ENCODE measurements around the gene MACROD2.

MACROD2 gene

GRCh38 chr20:15674253-15675060 is 1679.1 kb downstream of the MACROD2 start:
- DNase-seq (ENCODE audit: low read depth) = no peak

DNA sequence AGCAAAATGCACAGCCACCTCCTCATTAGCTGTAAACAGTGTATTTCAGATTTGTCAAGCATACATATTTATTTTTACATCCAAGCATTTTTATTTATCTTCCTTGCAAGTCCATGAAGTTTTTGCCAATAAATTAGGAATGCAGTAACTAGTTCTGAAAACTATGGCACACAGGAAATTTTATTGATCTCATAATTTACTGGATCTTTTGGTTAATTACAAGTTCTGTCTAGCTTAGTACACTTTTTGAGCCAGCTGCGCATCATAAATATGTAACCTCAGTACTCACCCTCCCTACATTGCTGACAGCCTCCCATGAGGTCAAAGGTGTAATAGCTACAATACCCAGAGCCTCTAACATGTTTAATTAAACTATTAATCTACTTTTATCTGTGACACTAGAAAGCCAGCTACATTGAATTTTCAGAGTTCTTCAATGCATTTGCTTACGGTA is 1679.8 kb downstream of the MACROD2 start:
- no peak for DNase-seq (ENCODE audit: low read depth)

GRCh38 chr20:15675813-15676484 is 1680.6 kb downstream of the MACROD2 start:
- DNase-seq (ENCODE audit: low read depth) = no peak

DNA sequence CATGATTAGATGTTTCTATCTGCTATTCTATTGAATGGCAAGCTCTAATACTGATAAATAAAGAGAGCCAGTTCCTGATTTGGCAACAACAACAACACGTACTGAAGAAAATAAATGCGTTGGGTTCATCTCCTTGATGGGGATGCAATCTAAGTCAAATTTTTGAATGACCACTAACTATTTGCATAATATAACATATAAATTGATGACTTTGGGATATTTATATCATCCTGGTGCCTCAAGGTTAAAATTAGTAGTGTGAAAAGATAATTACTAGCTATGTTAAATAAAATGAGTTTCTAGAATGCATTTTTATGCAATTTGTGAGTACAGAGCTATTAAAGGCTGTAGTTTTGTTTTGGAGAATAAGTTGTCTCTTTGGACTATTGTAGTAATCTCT is 1681.5 kb downstream of the MACROD2 start:
- DNase-seq (ENCODE audit: low read depth) = no peak

GRCh38 chr20:15682690-15683089 is 1687.4 kb downstream of the MACROD2 start:
- peak; percentile 20 for DNase-seq (ENCODE audit: low read depth)

DNA sequence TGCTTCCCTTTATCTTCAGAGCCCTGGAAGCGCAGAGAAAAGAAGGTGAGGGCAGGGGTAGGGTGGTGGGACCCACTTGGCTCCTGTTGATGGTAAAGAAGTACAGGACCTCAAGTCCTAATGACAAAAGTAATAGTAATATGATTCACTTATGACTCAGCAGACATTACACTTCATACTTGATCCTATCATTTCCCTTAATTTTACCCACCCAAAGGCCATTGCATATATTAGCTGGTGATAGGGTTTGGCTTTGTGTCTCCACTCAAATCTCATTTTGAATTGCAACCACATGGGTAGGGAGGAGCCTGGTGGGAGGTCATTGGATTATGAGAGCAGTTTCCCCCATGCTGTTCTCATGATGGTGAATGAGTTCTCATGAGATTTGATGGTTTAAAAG is 1697.3 kb downstream of the MACROD2 start:
- no peak for DNase-seq (ENCODE audit: low read depth)

GRCh38 chr20:15699431-15700146 is 1704.3 kb downstream of the MACROD2 start:
- no peak for DNase-seq (ENCODE audit: low read depth)

GRCh38 chr20:15700147-15700765 is 1704.9 kb downstream of the MACROD2 start:
- no peak for DNase-seq (ENCODE audit: low read depth)

- DNase-seq (ENCODE audit: low read depth) = no peak
These were observed 1706.8 kb downstream of the MACROD2 start for GRCh38 chr20:15702161-15702560.

GRCh38 chr20:15703171-15703911 is 1708.0 kb downstream of the MACROD2 start:
- DNase-seq (ENCODE audit: low read depth) = peak; percentile 60

- DNase-seq (ENCODE audit: low read depth) = no peak
These were observed 1710.7 kb downstream of the MACROD2 start for GRCh38 chr20:15705975-15706374.

GRCh38 chr20:15706719-15707118 is 1711.4 kb downstream of the MACROD2 start:
- DNase-seq (ENCODE audit: low read depth) = no peak

DNA sequence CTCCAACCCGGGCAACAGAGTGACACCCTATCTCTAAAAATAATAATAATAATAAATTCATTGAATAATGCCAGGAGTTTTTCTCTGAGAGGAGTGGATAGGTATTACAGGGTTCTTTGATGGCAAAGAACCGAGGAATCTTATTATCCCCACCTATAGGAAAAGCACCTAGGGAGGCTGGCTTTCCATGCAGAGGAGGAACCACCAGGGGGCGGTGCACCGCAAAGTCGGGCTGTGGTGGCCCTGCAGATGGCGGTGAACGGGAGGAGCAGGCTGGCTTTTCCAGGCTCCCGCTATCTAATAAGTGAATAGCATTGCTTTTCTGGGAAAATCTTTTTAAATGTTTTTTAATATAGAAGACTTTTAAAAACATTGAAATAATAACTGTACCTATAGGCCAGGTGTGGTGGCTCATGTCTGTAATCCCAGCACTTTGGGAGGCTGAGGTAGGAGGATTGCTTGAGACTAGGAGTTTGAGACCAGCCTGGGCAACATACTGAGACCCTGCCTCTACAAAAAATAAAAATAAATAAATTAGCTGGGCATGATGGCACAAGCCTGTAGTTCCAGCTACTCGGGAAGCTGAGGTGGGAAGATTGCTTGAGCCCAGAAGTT is 1713.8 kb downstream of the MACROD2 start:
- no peak for DNase-seq (ENCODE audit: low read depth)

- DNase-seq (ENCODE audit: low read depth) = no peak
These were observed 1715.3 kb downstream of the MACROD2 start for GRCh38 chr20:15710636-15711035.

DNA sequence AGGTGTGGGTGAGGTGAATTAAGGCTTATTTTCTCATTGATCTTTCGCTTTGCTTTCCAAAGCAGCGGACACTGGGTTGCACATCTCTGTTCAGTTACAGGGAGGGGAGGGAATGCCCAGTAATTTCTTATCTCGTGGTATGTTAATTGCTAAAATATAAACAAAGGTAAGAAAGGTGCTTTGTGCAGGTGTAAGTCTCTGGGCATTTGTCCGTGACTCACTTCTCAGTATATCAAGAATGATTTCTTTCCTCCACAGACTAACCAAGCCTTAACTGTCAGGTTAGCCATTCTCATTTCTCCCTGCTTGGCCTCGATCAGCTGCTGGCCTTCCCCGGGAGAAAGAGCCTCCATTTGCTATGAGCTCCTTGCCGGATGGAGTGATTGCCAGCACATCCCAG is 1715.9 kb downstream of the MACROD2 start:
- no peak for DNase-seq (ENCODE audit: low read depth)

- DNase-seq (ENCODE audit: low read depth) = no peak
These were observed 1720.9 kb downstream of the MACROD2 start for GRCh38 chr20:15716256-15716655.

DNA sequence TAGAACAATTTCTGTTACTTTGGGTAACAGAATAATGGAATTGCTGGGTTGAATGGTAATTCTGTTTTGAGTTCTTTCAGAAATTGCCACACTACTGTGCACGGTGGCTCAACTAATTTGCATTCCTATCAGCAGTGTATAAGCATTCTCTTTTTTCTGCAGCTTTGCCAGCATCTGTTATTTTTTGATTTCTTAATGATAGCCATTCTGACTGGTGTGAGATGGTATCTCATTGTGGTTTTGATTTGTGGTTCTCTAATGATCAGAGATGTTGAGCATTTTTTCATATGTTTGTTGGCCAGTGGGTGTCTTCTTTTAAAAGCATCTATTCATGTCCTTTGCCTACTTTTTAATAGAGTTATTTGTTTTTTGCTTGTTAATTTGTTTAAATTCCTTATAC is 1731.1 kb downstream of the MACROD2 start:
- no peak for DNase-seq (ENCODE audit: low read depth)

GRCh38 chr20:15734052-15734451 is 1738.7 kb downstream of the MACROD2 start:
- no peak for DNase-seq (ENCODE audit: low read depth)

DNA sequence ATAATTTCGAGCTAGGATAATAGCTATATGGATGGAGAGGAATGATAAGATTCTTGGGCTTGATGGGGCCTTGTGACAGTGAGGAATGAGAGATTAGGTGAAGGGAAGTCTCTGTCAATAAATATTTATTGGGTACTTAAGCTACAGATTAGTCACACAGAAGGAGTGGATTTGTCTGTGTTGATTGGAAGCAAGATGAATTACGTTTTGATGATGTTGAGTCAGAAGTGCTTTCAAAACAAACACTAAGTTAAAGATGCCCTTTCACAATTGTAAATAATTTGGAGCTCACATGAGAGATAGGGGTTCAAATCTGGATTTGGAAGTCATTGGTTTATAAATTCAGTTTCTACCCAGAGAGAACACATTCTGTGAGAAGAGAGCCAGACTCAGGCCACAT is 1743.7 kb downstream of the MACROD2 start:
- DNase-seq (ENCODE audit: low read depth) = no peak

DNA sequence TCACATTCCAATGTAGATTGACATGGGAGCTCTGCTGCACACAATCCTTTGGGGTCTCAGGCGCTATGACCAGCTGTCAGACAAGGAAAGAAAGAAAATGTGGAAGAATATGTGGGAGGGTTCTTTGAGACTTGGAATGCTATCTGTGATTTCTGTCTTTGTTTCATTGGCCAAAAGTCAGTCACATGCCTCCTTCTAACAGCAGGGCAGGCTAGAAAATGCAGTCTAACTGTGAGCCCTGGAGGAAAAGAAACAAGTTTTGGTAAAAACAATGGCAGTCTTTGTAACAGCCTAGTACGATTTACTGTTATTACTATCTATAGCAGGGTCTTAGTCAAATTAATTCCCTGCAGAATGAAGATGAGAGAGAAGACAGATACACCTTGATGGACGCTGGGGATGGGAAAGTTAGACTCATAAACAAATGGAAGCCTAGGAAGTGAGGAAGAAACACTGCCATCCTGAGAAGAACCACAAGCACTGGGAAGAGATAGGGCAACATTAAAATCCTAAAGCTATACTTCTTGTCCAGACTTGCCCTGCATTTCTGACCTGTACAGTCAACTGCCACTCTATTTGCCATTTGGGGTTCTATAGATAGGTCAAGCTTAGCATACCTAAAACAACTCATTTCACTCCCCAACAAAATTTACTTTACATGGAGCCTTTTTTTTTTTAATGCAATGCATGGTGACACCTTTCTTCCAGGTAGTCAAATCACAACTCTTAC is 1744.9 kb downstream of the MACROD2 start:
- no peak for DNase-seq (ENCODE audit: low read depth)

- no peak for DNase-seq (ENCODE audit: low read depth)
These were observed 1746.8 kb downstream of the MACROD2 start for GRCh38 chr20:15742087-15742486.

Data from iris pigment epithelial cell (primary cell).